SK-N-SH (cell line): ENCODE data around the gene PANK4.

ENCODE experiments used
- POLR2AphosphoS5 ChIP-seq: IDR thresholded peaks from 2 replicates; pipeline ENCODE4 v1.6.1; 2012; ENCODE audit warnings: low read depth, low read length
- SMC3 ChIP-seq: IDR thresholded peaks from 2 replicates; pipeline ENCODE4 v1.6.1; 2012; ENCODE audit warnings: low read depth, low read length, improper control_type of control experiment
- TF ChIP-seq, protein P1 (sequence below): fragments of 200-600 bp; sonication (generic); IDR thresholded peaks from 2 replicates; pipeline ENCODE4 v1.6.1; 2017; ENCODE audit warnings: antibody characterized with exemption, mild to moderate bottlenecking, moderate library complexity

DNA sequence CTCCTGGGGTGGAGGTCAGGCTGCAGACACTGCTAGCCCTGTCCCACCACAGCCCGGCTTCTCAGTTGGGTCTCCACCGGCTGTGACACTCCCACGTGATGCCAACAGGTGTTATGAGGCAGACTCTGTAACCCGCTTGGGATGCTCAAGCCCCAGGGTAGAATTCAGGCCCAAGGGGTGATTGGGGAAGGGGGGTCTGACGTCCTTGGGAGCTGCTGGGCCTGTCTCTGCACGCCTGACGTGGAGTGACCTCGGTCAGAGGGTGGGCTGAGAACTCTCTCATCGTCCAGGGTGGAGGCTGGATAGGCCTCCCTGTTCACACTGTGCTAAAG, 11.4 kb upstream of the PANK4 start:
- TF ChIP-seq SMC3 (no peak), POLR2AphosphoS5 (no peak)
- TF ChIP-seq, protein P1, sequence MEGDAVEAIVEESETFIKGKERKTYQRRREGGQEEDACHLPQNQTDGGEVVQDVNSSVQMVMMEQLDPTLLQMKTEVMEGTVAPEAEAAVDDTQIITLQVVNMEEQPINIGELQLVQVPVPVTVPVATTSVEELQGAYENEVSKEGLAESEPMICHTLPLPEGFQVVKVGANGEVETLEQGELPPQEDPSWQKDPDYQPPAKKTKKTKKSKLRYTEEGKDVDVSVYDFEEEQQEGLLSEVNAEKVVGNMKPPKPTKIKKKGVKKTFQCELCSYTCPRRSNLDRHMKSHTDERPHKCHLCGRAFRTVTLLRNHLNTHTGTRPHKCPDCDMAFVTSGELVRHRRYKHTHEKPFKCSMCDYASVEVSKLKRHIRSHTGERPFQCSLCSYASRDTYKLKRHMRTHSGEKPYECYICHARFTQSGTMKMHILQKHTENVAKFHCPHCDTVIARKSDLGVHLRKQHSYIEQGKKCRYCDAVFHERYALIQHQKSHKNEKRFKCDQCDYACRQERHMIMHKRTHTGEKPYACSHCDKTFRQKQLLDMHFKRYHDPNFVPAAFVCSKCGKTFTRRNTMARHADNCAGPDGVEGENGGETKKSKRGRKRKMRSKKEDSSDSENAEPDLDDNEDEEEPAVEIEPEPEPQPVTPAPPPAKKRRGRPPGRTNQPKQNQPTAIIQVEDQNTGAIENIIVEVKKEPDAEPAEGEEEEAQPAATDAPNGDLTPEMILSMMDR, result no peak
